GM21526 (cell line): ENCODE measurements around the gene DGKB.

Experiments
- ATAC-seq: cut with Tn5 transposase; IDR thresholded peaks from one replicate; pipeline ENCODE4 v1.9.1; 2021; ENCODE audit warnings: moderate library complexity; ENCODE audit not compliant: unreplicated experiment, low FRiP score

DGKB gene

DNA sequence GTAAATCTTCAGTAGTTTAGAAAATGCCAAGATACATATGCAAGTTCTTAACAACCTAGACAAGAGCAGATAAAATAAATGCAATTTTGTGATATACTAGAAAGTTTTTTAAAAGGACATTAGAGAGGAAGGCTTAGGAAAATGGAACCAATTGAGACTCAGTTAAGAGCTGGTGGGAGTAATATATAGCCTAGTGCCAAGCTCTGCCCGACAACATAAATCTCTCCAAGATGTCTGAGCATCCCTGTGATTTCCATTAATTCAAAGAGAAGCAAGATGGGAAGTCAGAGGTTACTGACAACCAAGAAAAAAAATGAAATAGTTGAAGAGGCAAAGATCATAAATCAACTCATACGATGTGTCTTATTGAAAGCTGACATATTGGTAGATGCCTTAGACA is 74.5 kb downstream of the DGKB start:
- ATAC-seq, result no peak

DNA sequence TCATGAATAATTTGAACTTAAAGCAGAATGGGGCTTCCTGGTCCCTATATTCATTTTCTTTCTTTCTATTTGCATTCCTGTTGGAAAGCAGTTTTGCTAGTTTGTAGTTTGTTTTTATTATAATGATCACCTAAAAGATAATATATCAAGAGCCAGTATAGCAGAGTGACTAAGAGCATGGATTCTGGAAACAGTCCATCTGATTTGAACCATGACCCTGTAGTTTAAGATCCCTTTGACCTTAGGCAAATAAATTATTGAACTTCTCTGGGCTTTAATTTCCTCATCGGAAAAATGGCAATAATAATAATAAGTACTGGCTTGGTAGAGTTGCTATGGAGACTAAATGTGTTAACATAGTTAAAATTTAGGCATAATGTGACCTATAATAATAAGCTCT is 76.1 kb downstream of the DGKB start:
- ATAC-seq, result no peak

GRCh38 chr7:14825912-14826311 is 76.6 kb downstream of the DGKB start:
- ATAC-seq, result no peak

DNA sequence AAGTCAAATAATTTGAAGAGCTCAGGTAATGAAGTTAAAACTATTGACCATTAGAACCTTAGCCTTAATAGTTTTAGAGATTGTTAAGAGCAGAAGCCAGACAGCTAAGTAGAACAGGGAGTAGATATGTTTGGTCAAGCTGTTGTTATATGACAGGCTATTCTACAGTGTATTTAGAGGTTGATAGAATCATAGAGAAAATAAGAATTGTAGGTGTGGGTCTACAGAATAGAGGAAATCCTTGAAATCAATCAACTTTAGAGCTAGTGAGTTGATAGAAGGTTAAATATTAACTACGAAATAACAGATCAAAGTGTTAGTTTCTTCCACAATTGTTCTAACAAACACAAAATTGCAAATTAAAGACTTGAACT is 80.1 kb downstream of the DGKB start:
- no peak for ATAC-seq

- no peak for ATAC-seq
Measured at GRCh38 chr7:14821757-14822480, 80.6 kb downstream of the DGKB start.

DNA sequence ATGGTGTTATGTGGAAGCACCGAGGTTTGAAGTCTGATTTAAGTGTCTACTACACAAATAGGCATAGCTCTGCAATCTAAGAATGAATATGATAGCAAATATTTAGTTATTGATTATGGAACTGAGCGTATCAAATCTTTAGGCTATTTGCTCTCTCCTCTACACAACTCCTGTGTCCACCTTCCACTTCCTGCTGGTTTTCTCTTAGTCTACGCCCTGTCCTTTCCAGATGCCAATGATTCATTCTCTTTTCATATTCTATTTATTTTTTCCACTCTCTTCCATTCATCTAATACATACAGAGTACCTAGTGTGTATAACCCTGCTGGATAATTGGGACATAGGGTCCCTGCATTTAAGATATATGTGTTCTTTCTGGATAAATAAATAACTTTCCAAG is 83.7 kb downstream of the DGKB start:
- ATAC-seq, result no peak

- no peak for ATAC-seq
Measured at GRCh38 chr7:14817829-14818614, 84.5 kb downstream of the DGKB start.

GRCh38 chr7:14807507-14807906 is 95.0 kb downstream of the DGKB start:
- ATAC-seq, result no peak

- no peak for ATAC-seq
Measured at GRCh38 chr7:14806891-14807290, 95.7 kb downstream of the DGKB start.

DNA sequence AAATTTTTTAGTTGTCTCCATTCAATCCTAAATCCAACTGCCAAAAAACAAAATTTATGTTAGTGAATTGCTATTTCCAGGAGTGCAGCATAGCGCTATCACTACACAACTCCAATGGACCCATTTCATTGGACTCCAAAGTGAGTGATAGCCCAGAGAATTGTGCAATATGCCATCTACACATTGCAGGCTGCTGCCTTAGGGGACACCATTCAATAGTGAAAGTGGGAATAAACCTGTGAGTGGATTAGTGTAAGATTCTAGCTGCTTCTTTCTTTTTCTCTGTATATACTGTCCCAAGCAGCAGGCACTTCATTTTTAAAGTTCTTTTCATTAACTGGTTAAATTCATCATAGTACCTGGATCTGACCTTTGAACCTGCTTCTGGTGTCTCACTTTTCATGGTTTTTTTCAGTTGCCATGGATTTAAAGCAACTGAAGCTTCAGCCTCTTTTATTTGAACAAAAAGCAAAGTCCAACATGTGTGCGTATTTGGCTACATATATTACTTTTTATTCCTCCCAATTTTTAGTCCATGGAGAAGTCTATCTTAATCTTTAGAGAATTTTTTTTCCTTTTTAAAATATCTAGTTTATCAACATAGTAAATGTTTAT is 97.3 kb downstream of the DGKB start:
- ATAC-seq, result no peak

DNA sequence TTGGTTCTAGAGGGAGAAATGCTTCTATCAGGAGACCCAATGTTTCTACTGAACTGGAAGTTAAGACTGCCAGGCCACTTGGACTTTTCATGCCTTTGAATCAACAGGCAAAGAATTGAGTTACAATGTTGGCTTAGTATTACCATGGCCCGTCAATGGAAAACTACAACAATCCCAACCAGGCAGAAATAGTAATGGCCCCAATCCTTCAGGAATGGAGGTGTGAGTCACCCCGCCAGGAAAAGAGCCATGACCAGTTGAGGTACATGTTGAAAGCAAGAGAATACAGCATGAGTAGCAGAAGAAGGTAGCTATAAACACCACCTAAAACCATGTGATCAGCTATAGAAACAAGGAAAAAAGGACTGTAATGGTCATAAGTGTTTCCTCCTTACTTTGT is 101.9 kb downstream of the DGKB start:
- no peak for ATAC-seq

- no peak for ATAC-seq
Measured at GRCh38 chr7:14793151-14793550, 109.4 kb downstream of the DGKB start.

GRCh38 chr7:14787551-14787950 is 115.0 kb downstream of the DGKB start:
- no peak for ATAC-seq

- no peak for ATAC-seq
Measured at GRCh38 chr7:14786314-14786895, 116.1 kb downstream of the DGKB start.

GRCh38 chr7:14777806-14778205 is 124.7 kb downstream of the DGKB start:
- no peak for ATAC-seq

- ATAC-seq, result no peak
Measured at GRCh38 chr7:14776266-14776665, 126.3 kb downstream of the DGKB start.

- ATAC-seq, result no peak
Measured at GRCh38 chr7:14773729-14774271, 128.8 kb downstream of the DGKB start.

GRCh38 chr7:14770614-14771013 is 131.9 kb downstream of the DGKB start:
- ATAC-seq, result no peak

DNA sequence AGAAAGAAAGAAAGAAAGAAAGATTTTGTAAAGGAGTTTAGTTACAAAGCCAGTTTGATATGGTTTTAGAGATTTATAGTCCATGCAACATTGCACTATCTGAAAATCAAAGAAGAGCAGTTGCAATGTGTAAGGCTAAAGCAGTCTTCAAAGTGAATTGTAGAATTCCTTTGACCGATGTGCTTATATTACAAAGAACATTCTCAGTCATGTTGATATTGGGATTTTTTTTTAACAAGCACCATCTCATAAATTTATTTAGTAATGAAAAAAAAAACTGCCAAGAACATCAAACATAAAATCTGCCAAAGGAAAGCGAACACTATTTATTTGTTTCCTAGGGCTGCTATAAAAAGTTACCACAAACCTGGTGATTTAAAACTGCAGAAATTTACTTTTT is 133.3 kb downstream of the DGKB start:
- ATAC-seq, result no peak

GRCh38 chr7:14767716-14768425 is 134.7 kb downstream of the DGKB start:
- no peak for ATAC-seq
